Measurements from ENCODE around the gene SMIM5.
A peak's percentile ranks its signal among the peaks of the same experiment; 100 is the strongest.

The SMIM5 gene

DNA sequence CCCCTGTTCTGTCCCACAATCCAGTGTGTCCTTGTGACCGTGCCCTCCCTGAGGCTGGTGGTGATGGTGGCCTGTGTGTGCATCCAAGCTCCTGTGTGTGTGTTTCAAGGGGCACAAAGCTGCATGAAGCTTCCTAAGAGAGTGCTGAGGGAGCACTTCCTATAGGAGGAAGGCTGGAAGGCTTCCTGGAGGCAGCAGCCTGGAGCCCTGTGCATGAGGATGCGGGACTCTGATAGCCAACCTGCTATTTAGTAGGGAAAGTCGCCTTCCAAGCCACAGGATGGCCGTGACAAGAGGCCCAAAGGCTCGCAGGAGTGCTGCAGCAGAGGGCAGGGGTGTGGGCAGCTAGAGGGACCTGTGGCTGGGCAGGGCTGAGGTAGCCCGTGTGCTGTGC is 37.3 kb upstream of the SMIM5 start:
- DNase-seq (ENCODE audit: extremely low read depth, low read depth), result no peak
- no peak for TF ChIP-seq CTCF (IDR thresholded peaks at IDR 0.05; ENCODE audit: low read depth, low read length)

DNA sequence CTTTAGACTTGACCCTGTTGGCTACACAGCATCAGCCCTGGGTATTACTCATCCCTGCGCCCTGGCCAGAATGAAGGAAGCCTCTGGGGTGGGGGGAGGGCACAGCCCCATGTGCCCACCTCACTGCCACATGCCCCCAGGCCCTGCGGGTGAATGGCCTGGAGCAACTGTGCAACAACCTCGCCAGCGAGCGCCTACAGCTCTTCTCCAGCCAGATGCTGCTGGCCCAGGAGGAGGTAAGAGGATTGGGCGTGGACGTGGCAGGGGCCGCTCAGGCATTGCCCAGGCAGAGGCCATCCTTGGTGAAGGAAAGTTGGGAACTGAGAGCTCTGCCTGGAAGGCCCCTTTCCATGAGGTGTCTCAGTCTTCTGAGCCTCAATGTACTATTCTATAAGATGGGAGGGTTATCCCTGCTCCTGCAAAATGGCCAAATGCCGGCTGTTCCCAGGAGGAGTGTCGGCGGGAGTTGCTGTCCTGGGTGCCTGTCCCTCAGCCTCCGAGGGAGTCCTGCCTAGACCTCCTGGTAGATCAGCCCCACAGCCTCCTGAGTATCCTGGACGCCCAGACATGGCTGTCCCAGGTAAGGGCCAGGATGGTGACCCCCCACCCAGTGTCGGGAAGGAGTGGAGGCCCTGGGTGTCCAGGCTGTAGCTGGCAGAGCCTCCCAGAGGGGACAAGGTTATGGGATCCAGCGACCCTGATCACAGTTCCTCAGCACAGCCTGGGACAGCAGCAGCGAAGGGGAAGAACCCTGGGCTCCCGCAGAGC is 36.7 kb upstream of the SMIM5 start:
- no peak for DNase-seq (ENCODE audit: extremely low read depth, low read depth)
- no peak for TF ChIP-seq CTCF (IDR thresholded peaks at IDR 0.05; ENCODE audit: low read depth, low read length)

DNA sequence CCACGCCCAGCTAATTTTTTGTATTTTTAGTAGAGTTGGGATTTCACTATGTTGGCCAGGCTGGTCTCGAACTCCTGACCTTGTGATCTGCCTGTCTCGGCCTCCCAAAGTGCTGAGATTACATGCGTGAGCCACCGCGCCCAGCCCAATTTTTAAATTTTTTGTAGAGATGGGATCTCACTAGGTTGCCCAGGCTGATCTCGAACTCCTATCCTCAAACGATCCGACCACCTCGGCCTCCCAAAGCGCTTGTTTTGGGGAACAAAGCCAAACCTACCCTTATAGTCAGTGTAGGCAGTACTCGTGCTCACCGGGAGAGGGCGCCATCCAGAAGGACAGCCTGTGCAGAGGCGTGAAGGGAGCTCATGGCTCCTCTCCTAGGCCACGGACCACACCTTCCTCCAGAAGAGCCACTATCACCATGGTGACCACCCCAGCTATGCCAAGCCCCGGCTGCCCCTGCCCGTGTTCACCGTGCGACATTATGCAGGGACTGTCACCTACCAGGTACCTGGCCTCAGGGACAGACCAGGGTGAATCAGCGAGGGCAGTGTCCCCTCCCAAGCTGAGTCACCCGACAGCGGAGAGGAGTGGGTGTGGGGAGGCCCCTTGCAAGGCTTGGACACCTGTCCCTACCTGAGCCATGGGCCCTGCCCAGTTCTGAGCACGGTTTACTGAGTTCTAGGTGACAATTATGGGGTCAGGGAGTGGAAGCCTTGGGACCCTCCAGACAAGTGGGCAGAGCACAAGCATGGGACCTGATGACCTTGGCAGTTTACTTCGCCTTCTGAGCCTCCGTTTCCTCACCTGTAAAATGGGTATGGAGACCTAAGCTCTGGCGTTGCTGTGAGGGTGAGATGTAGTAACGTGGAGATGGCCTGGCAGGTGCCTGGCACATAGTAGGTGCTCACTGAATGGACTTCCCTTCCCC is 31.9 kb upstream of the SMIM5 start:
- TF ChIP-seq CTCF (IDR thresholded peaks at IDR 0.05; ENCODE audit: low read depth, low read length), result peak; percentile 65
- no peak for DNase-seq (ENCODE audit: extremely low read depth, low read depth)

- no peak for TF ChIP-seq CTCF (IDR thresholded peaks at IDR 0.05; ENCODE audit: low read depth, low read length)
- no peak for DNase-seq (ENCODE audit: extremely low read depth, low read depth)
These were observed 30.6 kb upstream of the SMIM5 start for GRCh38 chr17:75602644-75603043.

GRCh38 chr17:75603123-75603522 is 30.1 kb upstream of the SMIM5 start:
- TF ChIP-seq CTCF (IDR thresholded peaks at IDR 0.05; ENCODE audit: low read depth, low read length), result no peak
- DNase-seq (ENCODE audit: extremely low read depth, low read depth), result no peak

DNA sequence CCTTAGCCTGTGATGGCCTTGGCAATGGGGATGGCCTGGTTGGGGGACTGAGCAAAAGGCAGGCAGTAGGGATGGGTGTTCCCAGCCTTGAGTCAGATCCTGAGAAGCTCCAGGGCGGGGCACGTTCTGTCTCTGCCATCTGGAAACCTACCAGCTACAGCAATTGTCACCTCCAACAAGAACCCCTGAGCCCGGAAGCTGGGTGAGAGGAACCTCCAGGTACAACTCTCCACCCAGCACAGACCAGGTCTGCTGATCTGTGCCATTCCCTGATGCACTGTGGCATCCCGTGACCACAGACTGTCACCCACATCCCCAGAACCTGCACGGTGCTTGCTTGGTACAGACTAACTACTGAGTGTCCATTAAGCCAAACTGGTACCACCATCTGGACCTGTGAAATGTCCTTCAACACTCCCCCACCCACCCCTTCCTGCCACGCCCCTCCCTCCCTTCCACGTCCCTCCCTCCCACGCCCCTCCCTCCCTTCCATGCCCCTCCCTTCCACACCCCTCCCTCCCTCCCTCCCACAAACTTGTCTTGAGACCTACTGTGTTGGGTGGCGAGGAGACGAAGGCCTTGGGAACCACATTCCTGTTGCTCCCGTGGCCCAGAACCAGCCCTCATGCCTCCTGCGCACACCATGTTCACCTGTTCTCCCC is 29.1 kb upstream of the SMIM5 start:
- DNase-seq (ENCODE audit: extremely low read depth, low read depth), result no peak
- no peak for TF ChIP-seq CTCF (IDR thresholded peaks at IDR 0.05; ENCODE audit: low read depth, low read length)
